ENCODE measurements around the gene DYNLT5. TPM values are rescaled to one million over a fixed set of nuclear protein-coding genes. Genes with fewer than 3 reads are reported as not detected.

The DYNLT5 gene, protein sequence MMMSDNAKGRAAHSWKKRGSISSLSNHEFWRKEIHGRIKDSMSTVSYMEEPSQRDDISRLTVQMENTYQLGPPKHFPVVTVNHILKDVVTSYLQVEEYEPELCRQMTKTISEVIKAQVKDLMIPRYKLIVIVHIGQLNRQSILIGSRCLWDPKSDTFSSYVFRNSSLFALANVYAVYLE
- polyA plus RNA-seq (2011; rRNA removed) (not detected in 2 replicates), polyA plus RNA-seq (2017; fragmentation: RNase III; extraction: RNeasy Plus Mini Kit Qiagen cat#74134 plus additional on column Dnase treatment) (not detected in 3 replicates), polyA minus RNA-seq (2011; rRNA and poly(A)+ RNA removed) (not detected in 2 replicates)
- not detected in 2 replicates for polyA plus RNA-seq (2012; cell fraction: cytosol; rRNA removed)
- polyA plus RNA-seq (2012; cell fraction: nucleus; rRNA removed), result not detected in 2 replicates

DNA sequence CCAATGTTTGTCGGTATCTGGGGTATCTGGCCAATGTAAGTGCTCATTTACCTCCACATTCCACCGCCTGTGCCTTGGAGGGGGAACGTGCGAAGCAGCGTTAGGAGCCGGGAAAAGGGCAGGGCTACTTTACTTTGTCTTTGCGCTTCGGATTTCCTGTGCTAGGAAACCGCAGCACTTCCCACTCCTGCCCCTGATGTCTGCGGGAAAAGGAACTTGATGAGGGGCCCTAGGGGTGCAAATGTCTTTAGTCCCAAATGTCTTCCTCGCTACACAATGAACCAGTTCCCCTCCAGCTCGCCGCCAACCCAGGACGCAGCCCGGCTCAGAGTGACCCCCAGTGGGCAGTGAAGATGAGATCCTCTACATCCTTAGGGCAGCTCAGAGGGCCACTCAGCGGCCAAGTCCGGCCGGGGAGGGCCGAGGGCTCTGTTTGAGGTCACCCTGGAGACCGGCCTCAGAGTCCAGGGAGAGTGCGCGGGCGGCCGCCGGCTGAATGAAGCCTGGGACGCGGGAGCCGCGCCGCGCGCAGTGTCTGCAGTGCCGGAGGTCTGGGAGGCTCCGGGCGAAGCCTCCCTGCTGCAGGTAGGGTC, at the start of gene DYNLT5:
TSS of gene DYNLT5 (plus strand) at position 460 of the 593 bp plus-strand sequence. CDS start 2,200 bp downstream, outside the sequence.
- no peak for TF ChIP-seq GATA3 (IDR thresholded peaks at IDR 0.05; ENCODE audit: borderline replicate concordance)
- TF ChIP-seq, protein P1, sequence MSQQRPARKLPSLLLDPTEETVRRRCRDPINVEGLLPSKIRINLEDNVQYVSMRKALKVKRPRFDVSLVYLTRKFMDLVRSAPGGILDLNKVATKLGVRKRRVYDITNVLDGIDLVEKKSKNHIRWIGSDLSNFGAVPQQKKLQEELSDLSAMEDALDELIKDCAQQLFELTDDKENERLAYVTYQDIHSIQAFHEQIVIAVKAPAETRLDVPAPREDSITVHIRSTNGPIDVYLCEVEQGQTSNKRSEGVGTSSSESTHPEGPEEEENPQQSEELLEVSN (IDR thresholded peaks at IDR 0.05; ENCODE audit: borderline replicate concordance, low read depth), result no peak
- no peak for TF ChIP-seq FOSB (CRISPR knock-in tag; IDR thresholded peaks at IDR 0.05)
- TF ChIP-seq ZSCAN20 (CRISPR knock-in tag; IDR thresholded peaks at IDR 0.05), result no peak
- TF ChIP-seq KDM1A (IDR thresholded peaks at IDR 0.05; ENCODE audit: low read depth), result no peak
- no peak for TF ChIP-seq RARB (CRISPR knock-in tag; IDR thresholded peaks at IDR 0.05)
- ATAC-seq (no peak), DNase-seq (ENCODE audit: low read depth in 1 of 2, low spot score in 1 of 2) (no peak), FAIRE-seq (no peak)
- Histone ChIP-seq H3K4me3 (no peak within 1 kb of the TSS), H3K4me2 (no peak within 1 kb of the TSS), H3K9me3 (no peaks in the 10 kb centered on the region), H3K27ac (no peak within 1 kb of the TSS), H3K4me1 (no peaks in the 10 kb centered on the region)
- CTCF ChIA-PET, result no interaction called here
- 89% methylated on average over 18 of the region's 35 CpGs for WGBS (ENCODE audit: missing lambda C conversion rate)
- POLR2A ChIA-PET, result no interaction called here

DNA sequence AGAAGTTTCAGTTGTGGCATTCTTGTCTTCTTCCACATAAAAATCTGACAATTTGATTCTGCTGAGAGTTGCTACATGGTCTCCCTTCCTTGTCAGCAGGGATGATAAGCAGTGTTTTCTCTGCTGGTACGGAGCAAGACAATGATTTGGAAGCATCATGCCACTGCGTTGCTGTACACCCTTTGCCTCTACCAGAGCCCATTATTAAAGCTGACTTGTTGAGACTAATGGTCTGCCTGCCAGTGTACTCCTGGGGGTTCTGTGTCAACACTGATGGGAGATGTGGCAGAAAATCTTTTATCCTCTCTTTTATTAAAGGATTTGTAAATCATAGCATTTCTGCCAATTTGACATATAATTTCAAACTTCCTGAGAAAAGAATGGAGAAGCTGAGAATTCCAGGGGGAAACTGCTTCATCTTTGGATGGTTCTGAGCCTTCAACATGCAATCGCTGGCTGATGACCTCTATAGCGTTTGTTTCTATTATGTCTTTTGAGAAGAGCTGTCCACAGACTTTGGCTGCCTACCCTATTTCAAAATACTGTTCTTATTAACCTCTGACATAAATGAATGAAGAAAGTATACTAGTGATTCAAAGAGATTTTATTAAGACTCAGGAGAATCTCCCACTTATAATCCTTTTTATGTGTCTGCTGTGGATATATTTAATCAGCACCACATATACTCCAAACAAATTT, 47.9 kb upstream of the DYNLT5 start:
- 70% methylated on average over 4 of the region's 4 CpGs for WGBS (ENCODE audit: missing lambda C conversion rate)
- no peak overlapping the region for H3K27ac ChIP-seq
- H3K4me3 ChIP-seq, result no peak overlapping the region
- TF ChIP-seq, protein P2, sequence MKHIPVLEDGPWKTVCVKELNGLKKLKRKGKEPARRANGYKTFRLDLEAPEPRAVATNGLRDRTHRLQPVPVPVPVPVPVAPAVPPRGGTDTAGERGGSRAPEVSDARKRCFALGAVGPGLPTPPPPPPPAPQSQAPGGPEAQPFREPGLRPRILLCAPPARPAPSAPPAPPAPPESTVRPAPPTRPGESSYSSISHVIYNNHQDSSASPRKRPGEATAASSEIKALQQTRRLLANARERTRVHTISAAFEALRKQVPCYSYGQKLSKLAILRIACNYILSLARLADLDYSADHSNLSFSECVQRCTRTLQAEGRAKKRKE (CRISPR knock-in tag; IDR thresholded peaks at IDR 0.05; ENCODE audit: low read depth), result no peak
- TF ChIP-seq GATA3 (IDR thresholded peaks at IDR 0.05; ENCODE audit: borderline replicate concordance), result no peak
- TF ChIP-seq, protein P3, sequence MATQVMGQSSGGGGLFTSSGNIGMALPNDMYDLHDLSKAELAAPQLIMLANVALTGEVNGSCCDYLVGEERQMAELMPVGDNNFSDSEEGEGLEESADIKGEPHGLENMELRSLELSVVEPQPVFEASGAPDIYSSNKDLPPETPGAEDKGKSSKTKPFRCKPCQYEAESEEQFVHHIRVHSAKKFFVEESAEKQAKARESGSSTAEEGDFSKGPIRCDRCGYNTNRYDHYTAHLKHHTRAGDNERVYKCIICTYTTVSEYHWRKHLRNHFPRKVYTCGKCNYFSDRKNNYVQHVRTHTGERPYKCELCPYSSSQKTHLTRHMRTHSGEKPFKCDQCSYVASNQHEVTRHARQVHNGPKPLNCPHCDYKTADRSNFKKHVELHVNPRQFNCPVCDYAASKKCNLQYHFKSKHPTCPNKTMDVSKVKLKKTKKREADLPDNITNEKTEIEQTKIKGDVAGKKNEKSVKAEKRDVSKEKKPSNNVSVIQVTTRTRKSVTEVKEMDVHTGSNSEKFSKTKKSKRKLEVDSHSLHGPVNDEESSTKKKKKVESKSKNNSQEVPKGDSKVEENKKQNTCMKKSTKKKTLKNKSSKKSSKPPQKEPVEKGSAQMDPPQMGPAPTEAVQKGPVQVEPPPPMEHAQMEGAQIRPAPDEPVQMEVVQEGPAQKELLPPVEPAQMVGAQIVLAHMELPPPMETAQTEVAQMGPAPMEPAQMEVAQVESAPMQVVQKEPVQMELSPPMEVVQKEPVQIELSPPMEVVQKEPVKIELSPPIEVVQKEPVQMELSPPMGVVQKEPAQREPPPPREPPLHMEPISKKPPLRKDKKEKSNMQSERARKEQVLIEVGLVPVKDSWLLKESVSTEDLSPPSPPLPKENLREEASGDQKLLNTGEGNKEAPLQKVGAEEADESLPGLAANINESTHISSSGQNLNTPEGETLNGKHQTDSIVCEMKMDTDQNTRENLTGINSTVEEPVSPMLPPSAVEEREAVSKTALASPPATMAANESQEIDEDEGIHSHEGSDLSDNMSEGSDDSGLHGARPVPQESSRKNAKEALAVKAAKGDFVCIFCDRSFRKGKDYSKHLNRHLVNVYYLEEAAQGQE (IDR thresholded peaks at IDR 0.05), result 0 out of 2 replicates have a peak, but pooled peaks have one; percentile 14
- ChIA-PET CTCF (no interaction called here), POLR2A (no interaction called here)
- no peak overlapping the region for H3K4me2 ChIP-seq
- ATAC-seq (no peak), DNase-seq (ENCODE audit: low read depth in 1 of 2, low spot score in 1 of 2) (no peak), FAIRE-seq (no peak)
- H3K4me1 ChIP-seq, result no peaks in the 10 kb centered on the region
- H3K9me3 ChIP-seq, result no peaks in the 10 kb centered on the region

DNA sequence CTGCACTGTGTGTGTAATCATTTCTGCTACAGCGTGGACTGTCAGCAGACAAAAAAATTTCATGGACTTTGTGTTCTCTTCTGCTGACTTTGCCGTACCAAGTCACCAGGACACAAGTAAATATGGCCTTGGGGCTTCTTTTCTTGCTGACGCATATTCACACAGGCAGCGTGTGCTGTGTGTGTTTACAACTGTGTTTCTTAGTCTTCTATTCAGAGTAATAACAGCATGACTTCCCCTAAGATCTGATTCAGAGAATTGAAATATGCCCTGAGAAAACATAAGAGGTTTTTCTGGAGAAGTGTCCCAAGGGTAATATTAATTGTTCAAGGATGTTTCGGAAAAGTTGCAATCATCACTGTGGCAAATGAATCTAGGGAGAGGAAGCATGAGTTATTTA, 47.1 kb upstream of the DYNLT5 start:
- FAIRE-seq (no peak), ATAC-seq (no peak), DNase-seq (ENCODE audit: low read depth in 1 of 2, low spot score in 1 of 2) (peak in 1 of 2 experiments; percentile 21)
- ChIA-PET POLR2A (no interaction called here), CTCF (no interaction called here)
- Histone ChIP-seq H3K4me2 (0 out of 3 replicates have a peak overlapping the region, but pooled peaks have one; percentile 23), H3K9me3 (no peaks in the 10 kb centered on the region), H3K4me1 (no peaks in the 10 kb centered on the region), H3K4me3 (no peak overlapping the region), H3K27ac (no peak overlapping the region; a peak in 1 of 6 replicates)
- WGBS (ENCODE audit: missing lambda C conversion rate), result 32% methylated on average over 5 of the region's 5 CpGs
- TF ChIP-seq FOXS1 (CRISPR knock-in tag; IDR thresholded peaks at IDR 0.05) (no peak), JUN (IDR thresholded peaks at IDR 0.05) (no peak), FOSB (CRISPR knock-in tag; IDR thresholded peaks at IDR 0.05) (no peak), HOXB13 (CRISPR knock-in tag; IDR thresholded peaks at IDR 0.05; ENCODE audit: low read depth) (no peak), NR3C1 (IDR thresholded peaks at IDR 0.05) (no peak), TFCP2L1 (CRISPR knock-in tag; IDR thresholded peaks at IDR 0.05) (no peak), CHD2 (IDR thresholded peaks at IDR 0.05; ENCODE audit: low read length, partially characterized antibody) (no peak), NPAS2 (CRISPR knock-in tag; IDR thresholded peaks at IDR 0.05; ENCODE audit: borderline replicate concordance) (no peak), HEYL (CRISPR knock-in tag; IDR thresholded peaks at IDR 0.05) (no peak), CBX8 (IDR thresholded peaks at IDR 0.05) (no peak), JUNB (IDR thresholded peaks at IDR 0.05) (no peak), ZNF302 (CRISPR knock-in tag; IDR thresholded peaks at IDR 0.05) (no peak), ZSCAN20 (CRISPR knock-in tag; IDR thresholded peaks at IDR 0.05) (no peak), FOSL2 (IDR thresholded peaks at IDR 0.05) (no peak), FOSL2 (CRISPR knock-in tag; IDR thresholded peaks at IDR 0.05) (no peak), POLR2AphosphoS2 (conservative IDR thresholded peaks at IDR 0.05; ENCODE audit: low read length) (no peak)
- TF ChIP-seq, protein P1 (IDR thresholded peaks at IDR 0.05; ENCODE audit: borderline replicate concordance, low read depth), result no peak

All from A549 (cell line).